Measurements from ENCODE around the gene RRP9.

Gene RRP9

GRCh38 chr3:51982838-51983577 is 41.3 kb upstream of the RRP9 start, which contains the start of gene ACY1:
TSS of gene ACY1 (plus strand) at chr3:51983535. CDS start at chr3:51984065, 530 bp downstream.
- H3K4me1 ChIP-seq (ENCODE audit: low read depth, poor library complexity, severe bottlenecking): peaks cover 4% of the 10 kb centered on the region
- 0 out of 2 replicates have a peak, but pooled peaks have one; percentile 24 for TF ChIP-seq CTCF (conservative IDR thresholded peaks at IDR 0.05; ENCODE audit: low read depth, low read length)
- peak within 1 kb of the TSS; percentile 94 for H3K4me2 ChIP-seq
- H3K36me3 ChIP-seq (ENCODE audit: insufficient read depth): no peaks in the 10 kb centered on the region
- peak within 1 kb of the TSS; percentile 73 for H3K27ac ChIP-seq
- no peaks in the 10 kb centered on the region for H3K79me2 ChIP-seq (ENCODE audit: insufficient read depth, low read depth)
- H3K27me3 ChIP-seq (ENCODE audit: insufficient read depth, low read depth): no peaks in the 10 kb centered on the region
- H3K4me3 ChIP-seq (IDR thresholded peaks at IDR 0.05; ENCODE audit: insufficient read depth, low read depth, low read length): peak within 1 kb of the TSS; percentile 68
- H4K20me1 ChIP-seq (ENCODE audit: insufficient read depth): no peaks in the 10 kb centered on the region
- H3K9ac ChIP-seq: peak within 1 kb of the TSS; percentile 79
- peak within 1 kb of the TSS; percentile 58 for H2AFZ ChIP-seq (ENCODE audit: low read depth)

GRCh38 chr3:51982352-51982837 is 40.7 kb upstream of the RRP9 start:
- H3K27me3 ChIP-seq (ENCODE audit: insufficient read depth, low read depth): no peaks in the 10 kb centered on the region
- peak overlapping the region; percentile 68 for H3K4me3 ChIP-seq (IDR thresholded peaks at IDR 0.05; ENCODE audit: insufficient read depth, low read depth, low read length)
- H3K4me1 ChIP-seq (ENCODE audit: low read depth, poor library complexity, severe bottlenecking): peaks cover 4% of the 10 kb centered on the region
- no peaks in the 10 kb centered on the region for H3K79me2 ChIP-seq (ENCODE audit: insufficient read depth, low read depth)
- H3K4me2 ChIP-seq: peak overlapping the region; percentile 94
- peak overlapping the region; percentile 79 for H3K9ac ChIP-seq
- no peaks in the 10 kb centered on the region for H4K20me1 ChIP-seq (ENCODE audit: insufficient read depth)
- H3K36me3 ChIP-seq (ENCODE audit: insufficient read depth): no peaks in the 10 kb centered on the region
- H2AFZ ChIP-seq (ENCODE audit: low read depth): peak overlapping the region; percentile 58
- peak; percentile 51 for TF ChIP-seq CTCF (conservative IDR thresholded peaks at IDR 0.05; ENCODE audit: low read depth, low read length)
- H3K27ac ChIP-seq: peak overlapping the region; percentile 73

- Histone ChIP-seq H3K4me1 (ENCODE audit: low read depth, poor library complexity, severe bottlenecking) (peaks cover 8% of the 10 kb centered on the region), H3K27me3 (ENCODE audit: insufficient read depth, low read depth) (no peaks in the 10 kb centered on the region), H3K4me2 (no peak overlapping the region), H2AFZ (ENCODE audit: low read depth) (no peak overlapping the region), H3K79me2 (ENCODE audit: insufficient read depth, low read depth) (no peaks in the 10 kb centered on the region), H3K9ac (no peak overlapping the region), H3K36me3 (ENCODE audit: insufficient read depth) (no peaks in the 10 kb centered on the region), H3K27ac (no peak overlapping the region), H4K20me1 (ENCODE audit: insufficient read depth) (no peaks in the 10 kb centered on the region), H3K4me3 (IDR thresholded peaks at IDR 0.05; ENCODE audit: insufficient read depth, low read depth, low read length) (no peak overlapping the region)
- no peak for TF ChIP-seq CTCF (conservative IDR thresholded peaks at IDR 0.05; ENCODE audit: low read depth, low read length)
Measured at GRCh38 chr3:51980253-51980652, 38.5 kb upstream of the RRP9 start.

- Histone ChIP-seq H3K36me3 (ENCODE audit: insufficient read depth) (no peaks in the 10 kb centered on the region), H3K4me3 (IDR thresholded peaks at IDR 0.05; ENCODE audit: insufficient read depth, low read depth, low read length) (no peak overlapping the region), H3K27me3 (ENCODE audit: insufficient read depth, low read depth) (no peaks in the 10 kb centered on the region), H3K4me1 (ENCODE audit: low read depth, poor library complexity, severe bottlenecking) (peaks cover 15% of the 10 kb centered on the region), H3K79me2 (ENCODE audit: insufficient read depth, low read depth) (0 out of 2 replicates have a peak, but pooled peaks cover 5% of the 10 kb centered on the region), H3K9ac (no peak overlapping the region), H2AFZ (ENCODE audit: low read depth) (no peak overlapping the region), H3K27ac (no peak overlapping the region), H4K20me1 (ENCODE audit: insufficient read depth) (no peaks in the 10 kb centered on the region), H3K4me2 (no peak overlapping the region)
- no peak for TF ChIP-seq CTCF (conservative IDR thresholded peaks at IDR 0.05; ENCODE audit: low read depth, low read length)
Measured at GRCh38 chr3:51978143-51978502, 36.4 kb upstream of the RRP9 start.

Data from KMS-11 (cell line).